Left renal cortex interstitium (tissue), 4 donors: ENCODE measurements around the gene RPGRIP1L. TPM values are rescaled to one million over a fixed set of nuclear protein-coding genes. Genes with fewer than 3 reads are reported as not detected.
"Not testable (repeated sequence)": the region's sequence is repeated elsewhere in the genome, so short reads cannot be mapped to it uniquely, and the experiment has no call there.

Experiments
- DNase-seq, 4 donors: peaks; one replicate each; pipeline ENCODE4 v3.0.0-alpha.2; 2013; ENCODE audit warnings: low read depth in 4 of 4, low spot score in 2 of 4, missing footprints in 1 of 4
- polyA plus RNA-seq, 4 donors: library from polyadenylated mRNA; unstranded; fragments of 120-200 nt; gene quantifications; one replicate each; pipeline ENCODE4 v1.2.1, GENCODE V29; 2013; ENCODE audit not compliant: insufficient read length in 4 of 4

RPGRIP1L gene
- polyA plus RNA-seq, 4 donors: 14.8 to 20.0 (median 17.9) TPM

- DNase-seq: no peak
Observed at GRCh38 chr16:53713403-53714204, 9.9 kb upstream of the RPGRIP1L start.

GRCh38 chr16:53712065-53712464, 8.4 kb upstream of the RPGRIP1L start:
- DNase-seq: no peak

- no peak for DNase-seq
Observed at GRCh38 chr16:53711390-53711789, 7.7 kb upstream of the RPGRIP1L start.

- no peak for DNase-seq
Observed at GRCh38 chr16:53708490-53708889, 4.8 kb upstream of the RPGRIP1L start.

- no peak for DNase-seq
Observed at GRCh38 chr16:53707671-53708070, 4.0 kb upstream of the RPGRIP1L start.

GRCh38 chr16:53704445-53704813, 770 bp upstream of the RPGRIP1L start:
- DNase-seq: no peak

GRCh38 chr16:53698271-53698670, 5.4 kb downstream of the RPGRIP1L start:
- DNase-seq: not testable (repeated sequence)

GRCh38 chr16:53695070-53695469, 8.6 kb downstream of the RPGRIP1L start:
- DNase-seq: no peak

GRCh38 chr16:53693320-53693719, 10.3 kb downstream of the RPGRIP1L start:
- no peak for DNase-seq

GRCh38 chr16:53692146-53692545, 11.5 kb downstream of the RPGRIP1L start:
- DNase-seq: no peak

GRCh38 chr16:53690771-53691170, 12.9 kb downstream of the RPGRIP1L start:
- DNase-seq: no peak

GRCh38 chr16:53689636-53690035, 14.0 kb downstream of the RPGRIP1L start:
- DNase-seq: no peak

GRCh38 chr16:53686710-53687109, 16.9 kb downstream of the RPGRIP1L start:
- DNase-seq: no peak

- not testable (repeated sequence) for DNase-seq
Observed at GRCh38 chr16:53685334-53685733, 18.3 kb downstream of the RPGRIP1L start.

- no peak for DNase-seq
Observed at GRCh38 chr16:53681354-53681753, 22.3 kb downstream of the RPGRIP1L start.

GRCh38 chr16:53680756-53681155, 22.9 kb downstream of the RPGRIP1L start:
- no peak for DNase-seq

GRCh38 chr16:53678756-53679343, 24.8 kb downstream of the RPGRIP1L start:
- no peak for DNase-seq

- DNase-seq: no peak
Observed at GRCh38 chr16:53678155-53678554, 25.5 kb downstream of the RPGRIP1L start.

- no peak for DNase-seq
Observed at GRCh38 chr16:53673189-53673588, 30.5 kb downstream of the RPGRIP1L start.

- DNase-seq: no peak
Observed at GRCh38 chr16:53672461-53672860, 31.2 kb downstream of the RPGRIP1L start.

- DNase-seq: no peak
Observed at GRCh38 chr16:53668869-53669268, 34.8 kb downstream of the RPGRIP1L start.

- DNase-seq: no peak
Observed at GRCh38 chr16:53666786-53667415, 36.8 kb downstream of the RPGRIP1L start.
